ENCODE results near the gene NTHL1. TPM values are rescaled to one million over a fixed set of nuclear protein-coding genes. Genes with fewer than 3 reads are reported as not detected.

The NTHL1 gene
- total RNA-seq, 1 experiment from 2014 or later, result 39.8 TPM

DNA sequence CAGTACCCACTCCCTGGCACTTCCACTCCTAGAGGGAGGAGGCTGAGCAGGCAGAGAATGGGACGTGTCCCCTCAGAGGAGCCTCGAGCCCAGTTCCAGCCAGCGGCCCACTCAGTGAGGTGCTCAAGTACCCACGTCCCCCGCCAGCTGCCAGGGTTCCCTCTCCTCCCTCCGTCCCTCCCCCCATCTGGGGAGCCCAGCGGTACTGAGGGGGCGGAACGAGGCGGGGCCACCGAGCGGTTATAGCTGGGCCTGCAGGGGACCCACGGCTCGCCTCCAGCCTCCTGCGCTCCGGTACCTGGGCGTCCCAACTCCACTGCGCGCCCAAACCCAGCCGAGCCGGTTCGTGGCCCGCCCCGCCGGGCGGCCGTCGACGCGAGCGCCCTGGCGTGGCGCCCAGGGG, 28.1 kb downstream of the NTHL1 start, which contains the start of gene NPW:
NPW (plus strand) TSS at position 268 of the 403 bp plus-strand sequence.
- Histone ChIP-seq H3K4me3 (ENCODE audit: low read depth in 2 of 2, low read length in 2 of 2) (peak within 1 kb of the TSS; percentile 15 to 24; a peak in 3 of 4 replicates), H3K27ac (ENCODE audit: low read length) (no peak within 1 kb of the TSS), H3K4me1 (ENCODE audit: control insufficient read depth, insufficient read depth, low read length) (peaks cover 11% of the 10 kb centered on the region), H3K27me3 (ENCODE audit: control insufficient read depth, insufficient read depth, low read length) (no peaks in the 10 kb centered on the region), H3K36me3 (ENCODE audit: control insufficient read depth, insufficient read depth, low read length) (no peaks in the 10 kb centered on the region; the same call in 1 of the 2 replicates), H3K9me3 (ENCODE audit: control insufficient read depth, insufficient read depth, low read depth, low read length) (no peaks in the 10 kb centered on the region)
- ATAC-seq (no peak), DNase-seq (ENCODE audit: low read depth, low spot score) (no peak)
- in situ Hi-C loops (cut with HindIII; ENCODE audit: low pct_unique_long_range_greater_than_20kb, low sequenced_read_pairs) (no loop called here), intact Hi-C loops (cut with micrococcal nuclease; ENCODE audit: unreplicated experiment) (no loop called here)
- TF ChIP-seq POLR2AphosphoS5 (IDR thresholded peaks at IDR 0.05; ENCODE audit: low read depth, low read length) (no peak), TCF7L2 (IDR thresholded peaks at IDR 0.05; ENCODE audit: low read depth, low read length) (no peak), SIN3A (IDR thresholded peaks at IDR 0.05; ENCODE audit: borderline replicate concordance, insufficient read depth, low read depth, low read length) (no peak)
- TF ChIP-seq, protein P1, sequence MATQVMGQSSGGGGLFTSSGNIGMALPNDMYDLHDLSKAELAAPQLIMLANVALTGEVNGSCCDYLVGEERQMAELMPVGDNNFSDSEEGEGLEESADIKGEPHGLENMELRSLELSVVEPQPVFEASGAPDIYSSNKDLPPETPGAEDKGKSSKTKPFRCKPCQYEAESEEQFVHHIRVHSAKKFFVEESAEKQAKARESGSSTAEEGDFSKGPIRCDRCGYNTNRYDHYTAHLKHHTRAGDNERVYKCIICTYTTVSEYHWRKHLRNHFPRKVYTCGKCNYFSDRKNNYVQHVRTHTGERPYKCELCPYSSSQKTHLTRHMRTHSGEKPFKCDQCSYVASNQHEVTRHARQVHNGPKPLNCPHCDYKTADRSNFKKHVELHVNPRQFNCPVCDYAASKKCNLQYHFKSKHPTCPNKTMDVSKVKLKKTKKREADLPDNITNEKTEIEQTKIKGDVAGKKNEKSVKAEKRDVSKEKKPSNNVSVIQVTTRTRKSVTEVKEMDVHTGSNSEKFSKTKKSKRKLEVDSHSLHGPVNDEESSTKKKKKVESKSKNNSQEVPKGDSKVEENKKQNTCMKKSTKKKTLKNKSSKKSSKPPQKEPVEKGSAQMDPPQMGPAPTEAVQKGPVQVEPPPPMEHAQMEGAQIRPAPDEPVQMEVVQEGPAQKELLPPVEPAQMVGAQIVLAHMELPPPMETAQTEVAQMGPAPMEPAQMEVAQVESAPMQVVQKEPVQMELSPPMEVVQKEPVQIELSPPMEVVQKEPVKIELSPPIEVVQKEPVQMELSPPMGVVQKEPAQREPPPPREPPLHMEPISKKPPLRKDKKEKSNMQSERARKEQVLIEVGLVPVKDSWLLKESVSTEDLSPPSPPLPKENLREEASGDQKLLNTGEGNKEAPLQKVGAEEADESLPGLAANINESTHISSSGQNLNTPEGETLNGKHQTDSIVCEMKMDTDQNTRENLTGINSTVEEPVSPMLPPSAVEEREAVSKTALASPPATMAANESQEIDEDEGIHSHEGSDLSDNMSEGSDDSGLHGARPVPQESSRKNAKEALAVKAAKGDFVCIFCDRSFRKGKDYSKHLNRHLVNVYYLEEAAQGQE (IDR thresholded peaks at IDR 0.05; ENCODE audit: insufficient read depth in 1 of 2, low read depth in 2 of 2, low read length in 1 of 2), result no peak
- TF ChIP-seq, protein P2, sequence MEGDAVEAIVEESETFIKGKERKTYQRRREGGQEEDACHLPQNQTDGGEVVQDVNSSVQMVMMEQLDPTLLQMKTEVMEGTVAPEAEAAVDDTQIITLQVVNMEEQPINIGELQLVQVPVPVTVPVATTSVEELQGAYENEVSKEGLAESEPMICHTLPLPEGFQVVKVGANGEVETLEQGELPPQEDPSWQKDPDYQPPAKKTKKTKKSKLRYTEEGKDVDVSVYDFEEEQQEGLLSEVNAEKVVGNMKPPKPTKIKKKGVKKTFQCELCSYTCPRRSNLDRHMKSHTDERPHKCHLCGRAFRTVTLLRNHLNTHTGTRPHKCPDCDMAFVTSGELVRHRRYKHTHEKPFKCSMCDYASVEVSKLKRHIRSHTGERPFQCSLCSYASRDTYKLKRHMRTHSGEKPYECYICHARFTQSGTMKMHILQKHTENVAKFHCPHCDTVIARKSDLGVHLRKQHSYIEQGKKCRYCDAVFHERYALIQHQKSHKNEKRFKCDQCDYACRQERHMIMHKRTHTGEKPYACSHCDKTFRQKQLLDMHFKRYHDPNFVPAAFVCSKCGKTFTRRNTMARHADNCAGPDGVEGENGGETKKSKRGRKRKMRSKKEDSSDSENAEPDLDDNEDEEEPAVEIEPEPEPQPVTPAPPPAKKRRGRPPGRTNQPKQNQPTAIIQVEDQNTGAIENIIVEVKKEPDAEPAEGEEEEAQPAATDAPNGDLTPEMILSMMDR (IDR thresholded peaks at IDR 0.05), result no peak
- BruUV-seq (replicated peaks), result no TSS peak
- ChIA-PET CTCF (interaction anchor here (0.7 kb wide), 1 partner anchor 18 kb away, joined by 3 read pairs; no protein-coding TSS in a partner anchor), POLR2A (no interaction called here)

DNA sequence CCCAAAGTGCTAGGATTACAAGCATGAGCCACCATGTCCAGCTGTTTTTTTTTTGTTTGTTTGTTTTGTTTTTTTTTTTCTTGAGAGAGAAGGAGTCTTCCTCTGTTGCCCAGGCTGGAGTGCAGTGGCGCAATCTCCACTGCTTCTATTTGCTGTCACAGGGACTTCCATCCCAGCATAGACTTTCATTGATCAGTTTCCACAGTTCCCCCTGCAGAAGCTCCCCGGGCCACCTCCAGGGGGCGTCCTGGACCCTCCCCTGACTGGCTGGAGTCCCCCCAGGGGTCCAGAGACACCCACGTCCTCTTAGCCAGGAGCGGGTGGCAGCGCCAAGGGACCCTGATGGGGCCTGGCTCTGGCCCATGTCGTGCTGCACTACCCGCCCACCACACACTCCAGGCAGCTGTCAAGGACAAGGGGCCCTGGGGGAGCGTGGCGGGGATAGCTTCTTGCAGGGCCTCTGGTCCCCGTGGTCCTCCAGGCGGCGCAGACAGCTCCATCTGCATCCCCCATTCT, 31.2 kb downstream of the NTHL1 start:
- POLR2A ChIA-PET, result interaction anchor here (0.5 kb wide), 1 partner anchor 140 kb away, joined by 3 read pairs; no protein-coding TSS in a partner anchor
- no TSS peak for BruUV-seq (replicated peaks)
- CTCF ChIA-PET, result no interaction called here
- no peaks in the 10 kb centered on the region for H3K9me3 ChIP-seq (ENCODE audit: control insufficient read depth, insufficient read depth, low read depth, low read length)
- in situ Hi-C loops (cut with HindIII; ENCODE audit: low pct_unique_long_range_greater_than_20kb, low sequenced_read_pairs), result no loop called here
- DNase-seq (ENCODE audit: low read depth, low spot score) (no peak), ATAC-seq (no peak)
- H3K4me3 ChIP-seq (ENCODE audit: low read depth in 2 of 2, low read length in 2 of 2), result no peak overlapping the region
- intact Hi-C loops (cut with micrococcal nuclease; ENCODE audit: unreplicated experiment), result no loop called here
- H3K27ac ChIP-seq (ENCODE audit: low read length), result no peak overlapping the region
- H3K4me1 ChIP-seq (ENCODE audit: control insufficient read depth, insufficient read depth, low read length), result peaks cover 3% of the 10 kb centered on the region; the same call in 1 of the 2 replicates
- H3K27me3 ChIP-seq (ENCODE audit: control insufficient read depth, insufficient read depth, low read length), result no peaks in the 10 kb centered on the region
- H3K36me3 ChIP-seq (ENCODE audit: control insufficient read depth, insufficient read depth, low read length), result no peaks in the 10 kb centered on the region; the same call in 1 of the 2 replicates
- TF ChIP-seq SIN3A (IDR thresholded peaks at IDR 0.05; ENCODE audit: borderline replicate concordance, insufficient read depth, low read depth, low read length), result no peak
- TF ChIP-seq, protein P2 (IDR thresholded peaks at IDR 0.05), result peak; percentile 44
